Nephron (organoid): ENCODE results near the gene CD226.
A peak's percentile ranks its signal among the peaks of the same experiment; 100 is the strongest.

ENCODE experiments used
- H3K27ac Mint-ChIP-seq, 3 experiments: 2 replicates each; pipeline ENCODE4 v1.8.0; 2020; ENCODE audit warnings: mixed read lengths in 3 of 3, mild to moderate bottlenecking in 2 of 3, moderate library complexity in 1 of 3
- H3K27me3 Mint-ChIP-seq: 2 replicates; pipeline ENCODE4 v1.8.0; 2021; ENCODE audit warnings: low read depth, mild to moderate bottlenecking, moderate library complexity, mixed read lengths
- H3K36me3 Mint-ChIP-seq: 2 replicates; pipeline ENCODE4 v1.8.0; 2020; ENCODE audit warnings: low read depth, mixed read lengths
- H3K4me1 Mint-ChIP-seq: 2 replicates; pipeline ENCODE4 v1.8.0; 2020; ENCODE audit warnings: mixed read lengths
- H3K4me3 Mint-ChIP-seq, 3 experiments: 2 replicates each; pipeline ENCODE4 v1.8.0; 2020; ENCODE audit warnings: mild to moderate bottlenecking in 3 of 3, mixed read lengths in 3 of 3, moderate library complexity in 2 of 3
- H3K9me3 Mint-ChIP-seq: 2 replicates; pipeline ENCODE4 v1.8.0; 2020; ENCODE audit warnings: mixed read lengths
- TF ChIP-seq, protein P1 (sequence below), 3 experiments: fragments of 200-600 bp; sonication (generic); IDR thresholded peaks; one replicate each; pipeline ENCODE4 v1.5.0; 2021; ENCODE audit warnings: antibody characterized with exemption in 3 of 3; ENCODE audit not compliant: unreplicated experiment in 3 of 3

Gene CD226

DNA sequence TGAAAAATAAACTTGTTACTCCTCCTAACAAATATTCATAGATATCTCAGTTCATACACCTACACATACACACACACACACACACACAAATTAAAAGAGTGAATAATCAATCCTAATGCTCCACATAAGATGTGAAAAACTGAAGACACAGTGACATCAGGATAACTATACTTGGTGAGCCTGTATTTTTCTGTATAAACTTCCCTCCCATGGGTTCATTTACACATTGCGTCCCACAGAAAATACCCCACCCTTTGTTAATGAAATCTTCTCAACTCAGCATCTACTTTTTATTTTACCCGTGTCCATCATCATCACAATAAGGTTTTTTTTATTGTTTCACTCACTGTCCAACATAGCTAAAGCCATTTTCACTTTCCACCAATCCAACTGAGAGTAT is 60.4 kb downstream of the CD226 start:
- no peak overlapping the region for H3K27ac Mint-ChIP-seq
- H3K27me3 Mint-ChIP-seq: no peaks in the 10 kb centered on the region
- no peak overlapping the region for H3K4me3 Mint-ChIP-seq
- H3K36me3 Mint-ChIP-seq: no peaks in the 10 kb centered on the region
- peaks cover 5% of the 10 kb centered on the region for H3K4me1 Mint-ChIP-seq
- no peaks in the 10 kb centered on the region for H3K9me3 Mint-ChIP-seq
- TF ChIP-seq, protein P1, sequence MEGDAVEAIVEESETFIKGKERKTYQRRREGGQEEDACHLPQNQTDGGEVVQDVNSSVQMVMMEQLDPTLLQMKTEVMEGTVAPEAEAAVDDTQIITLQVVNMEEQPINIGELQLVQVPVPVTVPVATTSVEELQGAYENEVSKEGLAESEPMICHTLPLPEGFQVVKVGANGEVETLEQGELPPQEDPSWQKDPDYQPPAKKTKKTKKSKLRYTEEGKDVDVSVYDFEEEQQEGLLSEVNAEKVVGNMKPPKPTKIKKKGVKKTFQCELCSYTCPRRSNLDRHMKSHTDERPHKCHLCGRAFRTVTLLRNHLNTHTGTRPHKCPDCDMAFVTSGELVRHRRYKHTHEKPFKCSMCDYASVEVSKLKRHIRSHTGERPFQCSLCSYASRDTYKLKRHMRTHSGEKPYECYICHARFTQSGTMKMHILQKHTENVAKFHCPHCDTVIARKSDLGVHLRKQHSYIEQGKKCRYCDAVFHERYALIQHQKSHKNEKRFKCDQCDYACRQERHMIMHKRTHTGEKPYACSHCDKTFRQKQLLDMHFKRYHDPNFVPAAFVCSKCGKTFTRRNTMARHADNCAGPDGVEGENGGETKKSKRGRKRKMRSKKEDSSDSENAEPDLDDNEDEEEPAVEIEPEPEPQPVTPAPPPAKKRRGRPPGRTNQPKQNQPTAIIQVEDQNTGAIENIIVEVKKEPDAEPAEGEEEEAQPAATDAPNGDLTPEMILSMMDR (IDR thresholded peaks at IDR 0.05; ENCODE audit: unreplicated experiment in 3 of 3): no peak

DNA sequence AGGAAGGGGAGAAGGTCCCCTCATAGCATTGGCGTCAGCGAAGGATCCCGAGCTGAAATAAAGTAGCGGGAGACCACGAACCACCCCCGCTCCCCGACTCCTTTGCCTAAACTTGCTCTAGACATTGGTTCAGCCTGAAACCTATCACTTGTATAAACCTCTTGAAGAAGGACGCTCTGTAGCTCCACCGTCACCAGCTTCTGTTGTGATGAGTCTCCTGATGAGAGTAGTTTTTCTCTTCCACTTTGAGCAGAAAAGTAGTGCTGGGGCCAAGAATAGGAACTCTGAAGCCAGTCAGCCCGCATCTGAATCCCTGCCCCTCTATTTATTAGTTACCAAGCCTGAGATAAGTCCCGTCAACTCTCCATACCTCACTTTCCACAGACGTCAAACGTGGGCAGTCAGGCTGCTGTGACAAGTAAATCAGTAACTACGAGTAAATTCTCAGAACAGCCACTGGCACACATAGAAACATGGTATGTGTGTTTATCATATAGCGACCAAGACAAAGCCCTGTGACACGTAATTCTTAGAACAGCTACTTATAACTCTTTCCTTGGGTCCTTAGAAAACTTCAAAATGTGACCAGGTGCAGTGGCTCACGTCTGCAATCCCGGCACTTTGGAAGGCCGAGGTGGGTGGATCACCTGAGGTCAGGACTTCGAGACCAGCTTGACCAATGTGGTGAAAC is 61.7 kb downstream of the CD226 start:
- H3K36me3 Mint-ChIP-seq: no peaks in the 10 kb centered on the region
- peaks cover 13% of the 10 kb centered on the region for H3K4me1 Mint-ChIP-seq
- H3K27ac Mint-ChIP-seq: peak overlapping the region in 1 of 3 experiments; percentile 9
- no peak overlapping the region for H3K4me3 Mint-ChIP-seq
- TF ChIP-seq, protein P1 (IDR thresholded peaks at IDR 0.05; ENCODE audit: unreplicated experiment in 3 of 3): no peak
- no peaks in the 10 kb centered on the region for H3K9me3 Mint-ChIP-seq
- no peaks in the 10 kb centered on the region for H3K27me3 Mint-ChIP-seq

DNA sequence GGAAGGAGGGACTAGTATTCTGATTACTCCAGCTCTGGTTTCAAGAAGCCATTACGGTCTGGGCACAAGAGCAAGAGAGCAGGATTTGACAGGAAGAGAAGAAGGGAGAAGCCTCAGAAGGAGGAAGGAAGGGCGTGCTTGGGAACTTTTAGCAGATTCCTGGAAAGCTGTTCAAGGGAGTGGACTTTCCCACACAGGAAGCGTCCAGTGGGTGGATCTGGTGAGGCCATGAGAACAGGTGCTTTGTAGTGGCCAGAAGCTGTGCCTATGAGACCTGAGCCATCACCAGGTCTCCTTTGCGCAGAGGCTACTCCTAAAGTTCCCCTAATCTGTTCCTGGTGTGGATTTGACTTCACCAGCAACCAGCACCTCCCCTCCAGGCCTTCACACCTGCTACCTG is 62.3 kb downstream of the CD226 start:
- Mint-ChIP-seq H3K27me3 (no peaks in the 10 kb centered on the region), H3K9me3 (no peaks in the 10 kb centered on the region), H3K27ac (no peak overlapping the region), H3K4me3 (no peak overlapping the region), H3K36me3 (no peaks in the 10 kb centered on the region), H3K4me1 (peaks cover 16% of the 10 kb centered on the region)
- TF ChIP-seq, protein P1 (IDR thresholded peaks at IDR 0.05; ENCODE audit: unreplicated experiment in 3 of 3): no peak

DNA sequence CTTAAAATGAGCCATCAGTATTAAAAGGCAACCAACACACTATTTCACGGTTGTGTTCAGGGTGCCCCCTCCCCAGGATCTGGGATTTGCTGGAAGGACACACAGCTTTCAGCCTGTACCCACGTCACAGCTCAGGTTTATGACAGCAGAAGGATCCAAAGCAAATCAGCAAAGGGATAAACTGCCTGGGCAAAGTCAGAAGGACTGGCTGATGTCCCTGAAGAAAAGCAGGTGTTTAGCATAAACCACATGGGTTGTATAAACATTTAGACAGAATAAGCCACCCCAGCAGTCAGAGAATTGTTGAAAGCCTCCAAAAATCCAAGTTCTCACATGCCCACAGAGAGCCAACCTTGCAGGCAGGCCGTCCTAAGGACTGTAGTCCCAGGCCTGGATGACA is 63.9 kb downstream of the CD226 start:
- Mint-ChIP-seq H3K36me3 (no peaks in the 10 kb centered on the region), H3K4me1 (peaks cover 29% of the 10 kb centered on the region), H3K27me3 (no peaks in the 10 kb centered on the region), H3K27ac (no peak overlapping the region), H3K9me3 (no peaks in the 10 kb centered on the region), H3K4me3 (no peak overlapping the region)
- TF ChIP-seq, protein P1 (IDR thresholded peaks at IDR 0.05; ENCODE audit: unreplicated experiment in 3 of 3): no peak

DNA sequence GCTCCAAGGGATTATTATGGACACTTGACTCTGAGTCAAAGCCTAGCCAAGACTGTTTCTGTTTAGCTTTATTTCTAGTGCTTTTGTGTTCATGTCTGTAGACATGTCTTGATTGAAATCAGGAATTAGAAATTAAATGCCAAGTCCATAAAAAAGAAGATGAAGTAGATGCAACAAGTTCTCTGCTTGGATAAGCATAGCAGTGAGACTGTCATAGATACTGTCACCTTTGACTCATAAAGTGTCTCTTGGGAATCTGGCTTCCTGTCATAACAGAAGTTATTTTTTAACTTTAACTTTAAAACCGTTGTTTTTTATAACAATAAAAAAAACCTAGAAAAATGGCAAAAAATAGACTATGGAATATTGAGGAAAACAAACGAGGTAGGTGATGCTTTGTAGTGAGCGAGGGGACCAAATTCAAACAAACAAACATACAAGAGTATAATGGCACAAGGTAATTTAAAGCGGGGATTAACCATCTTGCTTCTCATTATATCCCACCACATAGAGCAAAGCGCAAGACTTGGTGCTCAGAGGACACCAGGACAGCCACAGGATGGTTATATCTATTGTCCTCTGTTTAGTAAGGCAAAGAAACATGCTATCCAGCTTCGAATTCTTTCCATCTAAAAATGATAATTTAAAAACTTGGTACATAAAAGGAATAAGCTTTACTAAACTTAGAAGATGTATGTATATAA is 64.6 kb downstream of the CD226 start:
- TF ChIP-seq, protein P1 (IDR thresholded peaks at IDR 0.05; ENCODE audit: unreplicated experiment in 3 of 3): no peak
- Mint-ChIP-seq H3K36me3 (no peaks in the 10 kb centered on the region), H3K4me3 (no peak overlapping the region), H3K27me3 (no peaks in the 10 kb centered on the region), H3K27ac (peak overlapping the region in 2 of 3 experiments; percentile 39 to 51), H3K4me1 (peaks cover 36% of the 10 kb centered on the region), H3K9me3 (no peaks in the 10 kb centered on the region)
